T-helper 22 cell (primary cell): Measurements from ENCODE around the gene GHRL.
A peak's percentile ranks its signal among the peaks of the same experiment; 100 is the strongest.

Experiments used
- DNase-seq: peaks from one replicate; pipeline ENCODE4 v3.0.0-alpha.2; 2020; ENCODE audit warnings: low read depth

The GHRL gene

DNA sequence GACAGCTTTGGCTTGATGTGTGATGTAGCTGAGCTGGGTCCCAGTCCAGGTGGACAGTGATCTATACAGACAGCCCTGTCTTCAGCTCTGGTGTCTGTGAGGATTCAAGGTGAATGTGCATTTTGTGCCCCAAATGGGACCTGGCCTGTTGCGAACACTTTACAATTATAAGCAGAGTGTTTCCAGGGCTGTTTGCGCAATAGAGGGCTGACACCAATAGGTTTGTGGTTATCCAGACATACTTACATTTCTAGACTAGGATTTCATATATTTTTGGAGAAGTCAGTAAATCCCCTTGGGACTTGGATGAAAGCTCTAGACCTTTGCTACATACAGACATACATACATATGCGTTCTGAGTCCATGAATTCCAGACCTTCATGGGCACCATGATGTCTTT lies 48.7 kb downstream of the GHRL start:
- DNase-seq = no peak

DNA sequence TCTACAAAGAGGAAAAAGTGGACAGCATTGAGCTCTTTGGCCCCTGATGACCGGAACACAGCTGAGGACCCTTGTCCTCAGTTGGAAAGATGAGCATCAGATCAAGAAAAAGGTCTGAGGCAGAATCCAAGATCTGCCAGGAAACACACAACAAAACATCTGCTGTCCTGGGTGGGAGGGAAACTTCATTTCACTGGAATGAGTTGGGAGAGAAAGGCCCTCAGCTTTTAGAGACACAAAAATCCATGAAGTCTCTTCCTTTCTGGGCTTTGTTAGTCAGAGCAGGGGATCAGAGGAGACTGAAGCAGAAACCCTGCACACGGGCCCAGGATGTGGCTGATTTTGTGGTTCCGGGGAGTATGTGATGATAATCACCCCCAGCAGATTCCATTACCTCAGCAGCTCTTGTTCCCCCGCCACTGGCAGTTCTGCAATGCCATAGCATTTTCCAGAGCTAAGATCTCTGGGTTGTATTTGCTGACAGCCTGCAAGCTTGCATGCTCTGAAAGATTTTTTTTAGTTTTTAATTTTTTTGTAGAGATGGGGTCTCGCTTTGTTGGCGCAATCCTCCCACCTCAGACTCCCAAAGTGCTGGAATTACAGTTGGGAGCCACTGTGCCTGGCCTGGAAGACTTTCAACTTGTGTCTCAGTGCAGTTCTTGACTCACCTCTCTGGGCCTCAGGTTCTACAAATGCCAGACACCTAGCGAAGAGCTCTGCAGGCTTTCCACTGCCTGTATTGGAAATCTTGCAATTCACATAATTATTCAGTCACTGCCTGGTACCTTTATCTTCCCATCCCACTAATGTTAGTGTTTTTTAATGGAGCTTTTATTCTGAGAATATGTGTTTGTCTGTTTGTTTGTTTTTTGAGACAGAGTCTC lies 50.3 kb downstream of the GHRL start:
- peak; percentile 70 for DNase-seq

DNA sequence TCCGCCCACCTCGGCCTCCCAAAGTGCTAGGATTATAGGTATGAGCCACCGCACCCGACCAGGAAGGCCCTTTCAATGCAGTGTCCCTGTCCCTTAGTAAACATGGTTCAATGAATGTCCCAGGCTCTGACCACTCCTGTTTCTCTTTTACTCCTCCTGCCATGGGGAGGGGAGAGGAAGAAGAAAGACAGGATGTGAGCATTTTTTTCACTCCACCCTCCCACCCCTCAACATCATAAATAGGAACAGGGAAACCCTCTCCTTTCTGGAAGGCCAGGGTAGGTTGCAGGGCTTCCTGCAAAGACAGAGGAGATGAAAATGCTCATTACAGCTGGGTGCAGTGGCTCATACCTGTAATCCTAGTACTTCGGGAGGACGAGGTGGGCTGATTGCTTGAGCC lies 51.9 kb downstream of the GHRL start:
- no peak for DNase-seq

DNA sequence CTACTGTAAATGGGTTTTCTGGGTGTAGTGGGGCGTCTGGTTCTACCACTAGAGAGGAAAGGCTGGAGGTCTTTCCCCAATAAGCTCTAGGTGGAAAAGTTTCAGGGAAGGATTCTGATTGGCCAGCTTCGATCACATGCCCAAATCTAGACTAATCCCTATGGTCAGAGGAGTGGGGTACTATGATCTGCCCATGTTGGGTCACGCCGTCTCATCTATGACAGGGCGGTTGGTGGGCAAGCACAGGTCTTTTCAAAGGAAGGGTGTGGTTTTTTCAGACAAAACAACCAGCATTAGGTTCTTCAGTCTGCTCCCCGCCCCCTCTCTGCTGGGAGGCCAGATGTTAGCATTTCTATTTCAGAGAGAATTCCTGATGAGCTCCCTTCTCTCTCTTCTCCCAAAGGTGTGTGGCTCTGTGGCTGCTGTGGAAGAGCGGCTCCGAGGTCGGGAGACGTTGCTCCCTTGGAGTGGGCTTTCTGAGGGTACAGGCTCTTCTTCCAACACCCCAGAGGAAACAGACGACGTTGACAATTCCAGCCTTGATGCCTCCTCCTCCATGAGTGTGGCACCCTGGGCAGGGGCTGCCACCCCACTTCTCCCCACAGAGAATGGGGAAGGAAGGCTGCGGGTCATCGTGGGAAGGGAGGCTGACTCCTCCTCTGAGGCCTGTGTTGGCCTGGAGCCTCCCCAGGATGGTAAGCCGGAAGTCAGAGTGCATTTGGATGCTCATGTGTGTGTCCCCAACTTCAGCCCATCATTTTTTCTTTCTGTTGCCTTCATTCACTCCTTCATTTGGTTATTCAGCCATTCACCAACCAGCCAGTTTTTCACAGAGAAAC lies 54.2 kb downstream of the GHRL start:
- no peak for DNase-seq
